ENCODE results near the gene NRBF2.

NRBF2 gene

DNA sequence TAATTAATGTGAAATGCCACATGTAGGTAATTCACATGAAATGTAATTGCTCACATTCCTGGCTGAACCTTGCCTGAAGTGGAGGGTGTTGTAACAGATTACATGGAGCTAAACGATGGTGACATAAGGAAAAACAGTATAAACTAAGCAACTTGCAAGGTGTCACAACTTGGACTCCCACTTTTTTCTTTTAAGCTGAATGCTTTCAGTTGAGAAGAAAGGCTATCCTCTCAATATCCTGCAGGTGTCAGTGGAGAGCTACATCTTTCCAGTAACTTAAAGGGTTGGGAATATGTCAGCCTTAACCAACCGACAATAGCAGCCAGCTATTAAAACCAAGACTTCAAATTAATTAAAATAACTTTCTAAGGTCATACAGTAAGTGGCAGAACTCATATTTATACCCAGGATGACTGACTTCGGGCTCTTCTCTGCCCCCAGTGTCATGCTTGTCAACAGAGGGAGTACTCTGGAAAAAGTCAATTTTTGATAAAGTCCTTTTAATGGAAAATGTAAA lies 33.7 kb downstream of the NRBF2 start:
- DNase-seq: no peak

DNA sequence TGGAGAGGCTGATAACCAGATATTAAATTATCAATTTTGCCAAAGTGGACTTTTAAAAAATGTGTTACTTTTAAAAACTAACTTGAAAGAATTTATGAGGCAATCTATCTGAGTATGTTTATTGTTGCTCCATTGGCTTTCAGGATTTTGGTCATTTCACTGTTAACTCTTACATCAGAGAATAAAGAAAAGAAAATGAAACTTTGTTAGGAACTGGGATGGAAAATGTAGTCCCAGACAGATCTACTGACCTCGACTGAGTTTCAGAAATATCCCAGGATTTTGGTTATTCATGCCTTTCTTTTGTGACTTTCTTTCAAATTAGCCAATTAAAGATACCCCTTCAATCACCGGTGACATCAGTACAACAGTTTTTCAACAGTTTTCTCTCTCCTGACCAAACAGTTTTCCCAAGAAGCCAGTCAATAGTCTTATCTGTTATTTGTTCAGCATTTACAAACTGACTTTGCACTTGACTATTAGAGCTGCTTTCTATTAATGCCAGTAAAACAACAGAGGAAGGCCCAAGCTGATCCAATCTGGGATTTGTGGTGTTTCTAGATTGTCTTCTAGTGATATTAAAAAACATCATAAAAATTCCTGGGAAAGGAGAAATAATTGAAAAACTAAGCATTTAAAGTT lies 35.8 kb downstream of the NRBF2 start:
- no peak for DNase-seq

DNA sequence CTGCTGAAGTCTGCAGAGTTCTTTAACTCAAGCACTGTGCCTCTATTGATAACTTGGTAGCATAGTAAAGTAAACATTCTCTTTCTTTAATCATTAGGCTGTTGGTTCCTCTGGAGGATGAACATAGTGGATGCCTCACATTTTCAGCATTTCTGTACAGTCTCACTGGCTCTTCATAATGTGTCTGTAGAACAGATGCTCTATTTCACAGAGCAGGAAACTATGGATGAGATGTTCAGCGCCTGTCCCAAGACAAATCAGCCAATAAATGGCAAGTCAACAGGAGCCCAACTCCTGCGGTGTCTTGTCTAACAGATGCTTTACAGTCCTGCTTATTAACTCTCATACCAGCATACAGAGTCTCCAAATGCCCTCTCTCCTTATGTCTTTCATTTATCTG lies 36.5 kb downstream of the NRBF2 start:
- DNase-seq: no peak

DNA sequence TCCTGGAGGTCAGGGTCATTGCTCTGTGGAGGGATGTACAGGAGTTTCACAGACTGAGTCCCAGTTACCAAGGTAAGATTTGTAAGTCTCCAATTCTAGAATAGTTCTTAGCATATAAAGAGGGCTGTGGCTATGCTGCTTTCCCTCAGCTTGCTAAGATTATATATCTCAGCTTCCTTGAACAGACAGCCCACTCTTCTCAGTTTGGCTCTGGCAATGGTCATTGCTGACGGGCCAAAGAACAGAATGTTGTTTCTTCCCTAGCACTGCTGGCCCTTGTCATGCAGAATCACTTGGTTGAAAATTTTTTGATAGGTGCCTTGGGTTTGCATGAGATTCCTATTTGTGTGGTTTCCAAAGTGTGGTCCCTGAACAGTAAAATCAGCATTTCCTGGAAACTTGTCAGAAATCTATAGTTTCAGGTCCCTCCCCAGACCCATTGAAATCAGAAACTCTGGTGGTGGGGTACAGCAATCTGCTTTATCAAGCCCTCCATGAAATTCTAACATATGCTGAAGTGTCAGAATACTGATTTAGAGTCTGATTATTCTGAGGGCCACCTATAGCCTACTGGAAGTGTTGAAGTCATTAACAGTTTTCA lies 38.2 kb downstream of the NRBF2 start:
- DNase-seq: no peak

DNA sequence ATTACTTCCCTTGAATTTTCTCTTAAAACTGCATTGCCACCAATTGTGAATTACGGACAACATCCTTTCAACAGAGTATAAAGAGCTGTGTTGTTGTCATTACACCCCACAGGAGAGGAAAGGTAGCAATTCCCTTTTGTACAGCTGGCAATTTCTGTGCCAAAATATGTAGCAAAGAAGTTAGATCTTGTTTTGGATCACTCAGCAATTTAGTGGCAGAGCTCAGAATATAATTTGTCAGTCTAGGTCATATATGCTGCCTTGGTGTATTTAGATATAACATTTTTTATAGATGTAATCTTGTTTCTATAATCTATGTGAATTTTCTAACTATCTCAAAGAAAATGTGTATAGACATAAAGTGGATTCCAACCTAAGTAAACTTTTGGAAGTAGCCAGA lies 38.8 kb downstream of the NRBF2 start:
- no peak for DNase-seq

DNA sequence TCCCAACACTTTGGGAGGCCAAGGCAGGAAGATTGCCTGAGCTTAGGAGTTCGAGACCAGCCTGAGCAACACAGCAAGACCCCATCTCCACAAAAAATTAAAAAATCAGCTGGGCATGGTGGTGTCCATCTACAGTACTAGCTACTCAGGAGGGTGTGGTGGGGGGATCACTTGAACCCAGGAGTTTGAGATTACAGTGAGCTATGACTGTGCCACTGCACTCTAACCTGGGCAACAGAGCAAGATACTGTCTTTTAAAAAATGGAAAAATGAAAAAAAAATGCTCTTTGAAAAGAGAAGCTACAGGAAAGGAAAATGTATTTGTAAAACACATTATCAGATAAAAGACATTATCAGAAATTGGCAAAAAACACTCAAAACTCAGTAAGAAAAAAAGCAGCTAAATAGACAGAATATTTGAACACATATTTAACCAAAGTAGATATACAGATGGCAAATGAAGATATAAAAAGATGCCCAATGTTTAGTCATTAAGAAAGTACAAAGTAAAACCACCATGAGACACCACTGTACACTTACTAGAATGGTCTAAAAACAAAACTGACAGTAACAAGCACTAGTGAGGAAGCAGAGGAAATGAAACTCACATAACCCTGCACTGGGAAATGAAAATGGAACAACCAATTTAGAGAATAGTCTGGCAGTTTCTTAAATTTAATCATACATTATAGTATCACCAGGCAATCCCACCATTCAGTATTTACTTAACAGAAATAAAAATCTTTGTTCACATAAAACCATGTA lies 40.5 kb downstream of the NRBF2 start:
- no peak for DNase-seq

DNA sequence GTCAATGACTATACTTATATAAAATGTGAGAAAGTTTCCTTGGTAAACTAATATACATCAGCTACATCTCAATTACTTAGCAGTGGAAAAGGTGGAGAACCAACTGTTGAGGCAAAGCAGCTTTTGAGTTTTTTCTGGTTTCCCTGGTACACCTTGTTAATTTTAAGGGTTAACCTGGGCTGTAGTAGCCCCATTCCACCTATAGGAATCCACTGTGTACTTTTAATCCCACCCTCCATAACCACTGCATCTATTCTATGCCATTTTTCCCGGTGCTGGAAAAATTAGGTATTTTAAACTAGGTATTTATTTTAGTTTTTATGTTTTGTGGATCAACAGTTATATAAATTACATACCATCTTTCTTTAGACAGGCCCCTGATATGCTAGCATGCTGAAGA lies 42.4 kb downstream of the NRBF2 start:
- DNase-seq: no peak

DNA sequence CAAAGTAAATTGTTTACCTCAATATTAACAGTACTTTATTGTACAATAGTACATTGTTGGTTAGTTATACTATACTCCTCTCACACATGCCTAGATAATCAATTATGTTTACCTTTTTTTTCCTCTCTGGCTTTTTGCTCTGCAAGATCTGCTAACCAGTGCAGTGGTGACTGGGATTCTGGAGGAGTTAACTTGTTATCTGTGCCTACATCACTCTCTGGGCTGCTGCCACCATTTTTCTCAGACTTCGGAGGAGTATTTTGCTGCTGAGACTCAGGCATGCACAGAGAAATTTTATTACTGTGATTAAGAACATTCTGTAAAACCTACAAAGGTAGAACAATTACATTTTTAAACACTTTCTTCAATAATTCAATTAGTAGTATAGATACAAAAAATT lies 59.7 kb downstream of the NRBF2 start:
- no peak for DNase-seq

DNA sequence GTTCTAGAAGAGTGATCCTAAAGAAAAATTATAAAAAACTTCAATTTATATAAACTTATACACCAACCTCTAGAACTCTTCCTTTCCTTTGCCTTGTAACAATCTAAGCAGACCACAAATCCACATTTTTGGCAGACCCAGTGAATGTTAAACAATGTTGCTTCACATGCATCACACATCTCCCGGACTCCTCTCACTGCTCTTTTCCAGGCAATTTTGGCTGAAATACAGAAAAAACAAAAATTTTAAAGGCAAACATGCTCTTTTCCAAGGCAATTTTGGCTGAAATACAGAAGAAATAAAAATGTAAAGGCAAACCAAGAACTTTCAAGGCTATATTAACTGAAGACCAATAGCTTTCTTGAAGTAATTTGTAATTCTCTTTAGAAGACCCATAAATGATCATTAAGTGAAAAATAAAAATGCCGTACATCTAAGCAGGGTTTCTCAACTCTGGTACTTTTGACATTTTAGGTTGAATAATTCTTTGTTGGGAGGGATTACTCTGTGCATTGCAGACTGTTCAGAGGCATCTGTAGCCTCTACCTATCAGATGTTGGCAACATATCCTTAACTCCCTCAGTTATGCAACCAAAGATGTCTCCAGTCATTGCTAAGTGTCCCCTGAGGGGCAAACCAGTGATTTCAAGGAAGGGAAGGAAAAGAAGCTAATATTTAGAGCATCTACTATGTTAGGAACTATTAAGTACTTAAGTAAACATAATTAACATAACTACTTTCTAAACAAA lies 64.4 kb downstream of the NRBF2 start:
- DNase-seq: no peak

DNA sequence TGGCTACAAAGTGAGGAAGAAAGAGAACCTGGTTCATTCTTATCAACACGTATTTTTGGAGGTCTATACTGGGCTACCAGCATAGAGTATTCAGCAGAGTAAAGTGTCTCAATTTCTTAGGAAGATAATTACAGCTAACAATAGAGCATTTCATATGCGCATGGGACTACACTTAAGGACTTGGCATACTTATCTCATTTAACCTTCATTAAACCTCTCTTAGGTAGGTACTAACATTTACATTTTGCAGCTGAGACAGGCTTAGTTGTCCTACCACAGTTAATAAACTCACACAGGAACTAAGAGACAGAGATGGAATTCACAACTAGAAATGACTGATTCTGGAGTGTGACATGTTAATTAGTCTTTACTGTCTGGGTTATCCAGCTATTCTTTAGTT lies 66.6 kb downstream of the NRBF2 start:
- DNase-seq: no peak

DNA sequence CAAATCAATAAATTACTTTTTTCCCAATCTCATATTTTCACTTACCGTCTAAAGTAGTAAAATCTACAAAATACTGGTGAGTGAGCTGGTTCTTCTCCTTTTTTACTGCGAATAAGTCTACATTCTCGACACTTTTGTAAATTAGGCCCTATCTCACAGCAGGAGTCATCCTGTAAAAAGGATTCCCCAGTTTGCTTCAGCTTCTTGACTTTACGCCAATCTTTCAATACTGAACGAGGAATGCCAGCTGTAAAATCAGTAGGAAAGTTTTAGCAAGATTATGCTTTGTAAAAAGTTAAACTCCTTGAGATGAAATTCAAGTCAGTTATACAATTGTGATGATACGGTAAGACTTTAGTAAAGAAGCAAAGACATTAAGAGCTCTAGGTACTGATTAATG lies 67.3 kb downstream of the NRBF2 start:
- DNase-seq: no peak

DNA sequence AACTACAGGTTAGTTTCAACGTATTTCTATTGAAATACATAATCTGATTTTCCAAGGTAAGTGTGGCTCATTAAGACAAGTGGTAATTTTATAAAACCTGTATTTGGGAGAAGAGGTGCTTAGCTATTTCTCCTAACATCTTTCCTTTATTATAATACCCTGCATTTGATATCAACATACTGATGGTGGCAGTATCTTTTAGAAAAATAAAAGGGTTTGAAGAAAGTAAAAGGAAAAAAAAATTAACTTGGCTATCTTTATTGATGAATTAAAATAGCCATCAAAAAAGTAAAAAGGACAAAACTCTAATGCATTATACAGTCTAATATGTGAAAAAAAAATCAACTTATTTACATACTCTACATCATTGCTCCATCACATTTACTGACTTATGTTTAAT lies 68.0 kb downstream of the NRBF2 start:
- DNase-seq: no peak
